Measurements from ENCODE around the gene CTTNBP2. TPM values are rescaled to one million over a fixed set of nuclear protein-coding genes. Genes with fewer than 3 reads are reported as not detected.

Gene CTTNBP2
- total RNA-seq, 4 donors from 2014 or later, result 13.8 to 19.4 (median 17.6) TPM

- Histone ChIP-seq H3K9me3 (no peaks in the 10 kb centered on the region), H3K27ac (no peak overlapping the region), H3K4me1 (peaks cover 0 to 3% of the 10 kb centered on the region in 2 donors), H3K36me3 (no peaks in the 10 kb centered on the region), H3K27me3 (no peaks in the 10 kb centered on the region), H3K4me3 (replicated peaks in 1 of 3) (no peak overlapping the region)
- intact Hi-C loops (cut with DNase I), result no loop called here
- WGBS, 2 donors, result 88 to 96% methylated on average over 3 of the region's 3 CpGs
- TF ChIP-seq CTCF (IDR thresholded peaks at IDR 0.05), result no peak
- no peak for TF ChIP-seq POLR2A (IDR thresholded peaks at IDR 0.05)
- no peak for DNase-seq
These were observed 209.2 kb downstream of the CTTNBP2 start for GRCh38 chr7:117664047-117664446.

- Histone ChIP-seq H3K36me3 (no peaks in the 10 kb centered on the region), H3K27ac (no peak overlapping the region), H3K9me3 (no peaks in the 10 kb centered on the region), H3K4me3 (replicated peaks in 1 of 3) (no peak overlapping the region), H3K27me3 (no peaks in the 10 kb centered on the region), H3K4me1 (peaks cover 0 to 3% of the 10 kb centered on the region in 2 donors)
- intact Hi-C loops (cut with DNase I), result no loop called here
- TF ChIP-seq POLR2A (IDR thresholded peaks at IDR 0.05) (no peak), CTCF (IDR thresholded peaks at IDR 0.05) (no peak)
- WGBS, 2 donors, result 87 to 94% methylated on average over 2 of the region's 2 CpGs
- no peak for DNase-seq
These were observed 211.9 kb downstream of the CTTNBP2 start for GRCh38 chr7:117661328-117661727.

Data from thyroid gland (tissue), 4 donors.